Upper lobe of right lung (tissue), 1 donor: Measurements from ENCODE around the gene BAIAP2L2. TPM values are rescaled to one million over a fixed set of nuclear protein-coding genes. Genes with fewer than 3 reads are reported as not detected.

ENCODE experiments used
- ATAC-seq: fragments of 200-7000 bp; cut with Tn5 transposase; one replicate; pipeline ENCODE4 v1.9.1; 2020; ENCODE audit warnings: mild to moderate bottlenecking, moderate library complexity
- DNase-seq: peaks from one replicate; pipeline ENCODE4 v3.0.0-alpha.2; 2020
- H3K27ac ChIP-seq: fragments of 200-600 bp; one replicate; pipeline ENCODE4 v1.8.0; 2022
- H3K27me3 ChIP-seq: fragments of 200-600 bp; one replicate; pipeline ENCODE4 v1.8.0; 2022; ENCODE audit warnings: mild to moderate bottlenecking
- H3K36me3 ChIP-seq: fragments of 200-600 bp; one replicate; pipeline ENCODE4 v1.8.0; 2022
- H3K4me1 ChIP-seq: fragments of 200-600 bp; one replicate; pipeline ENCODE4 v1.8.0; 2022
- H3K4me3 ChIP-seq: fragments of 200-600 bp; one replicate; pipeline ENCODE4 v1.8.0; 2022; ENCODE audit warnings: mild to moderate bottlenecking
- H3K9me3 ChIP-seq: fragments of 200-600 bp; one replicate; pipeline ENCODE4 v1.8.0; 2022
- CTCF ChIP-seq: fragments of 200-600 bp; IDR thresholded peaks from one replicate; pipeline ENCODE4 v1.8.0; 2022; ENCODE audit warnings: antibody characterized with exemption
- intact Hi-C: fragments of 100-400 bp; cut with DNase I; formaldehyde crosslinking; loops from one replicate; pipeline ENCODE4 v1.11.0; 2022
- total RNA-seq: library from RNA; stranded (reverse); fragmentation: NEBNext Ultra II Directional; extraction: Animal tissue kit (Norgen Biotek cat#: 25700); gene quantifications from one replicate; pipeline ENCODE4 v1.2.1, GENCODE V29; 2021
- donor health status: DM: no; HTN: yes; CAD: no; lungs with severe emphysema.

The BAIAP2L2 gene
- total RNA-seq, 1 donor from 2014 or later: 0.29 TPM

- Histone ChIP-seq H3K4me3 (no peak overlapping the region), H3K27ac (no peak overlapping the region), H3K4me1 (no peaks in the 10 kb centered on the region), H3K36me3 (peaks cover 10% of the 10 kb centered on the region), H3K27me3 (no peaks in the 10 kb centered on the region), H3K9me3 (no peaks in the 10 kb centered on the region)
- intact Hi-C loops: no loop called here
- peak; percentile 38 for DNase-seq
- TF ChIP-seq CTCF: no peak
- ATAC-seq: no peak
Observed at GRCh38 chr22:38139901-38140300, 29.4 kb upstream of the BAIAP2L2 start.

GRCh38 chr22:38138961-38139360 lies 28.5 kb upstream of the BAIAP2L2 start:
- no peaks in the 10 kb centered on the region for H3K4me1 ChIP-seq
- no peak for TF ChIP-seq CTCF
- intact Hi-C loops: no loop called here
- ATAC-seq (no peak), DNase-seq (peak; percentile 32)
- H3K9me3 ChIP-seq: no peaks in the 10 kb centered on the region
- no peak overlapping the region for H3K4me3 ChIP-seq
- H3K36me3 ChIP-seq: peaks cover 10% of the 10 kb centered on the region
- H3K27ac ChIP-seq: no peak overlapping the region
- H3K27me3 ChIP-seq: no peaks in the 10 kb centered on the region

DNA sequence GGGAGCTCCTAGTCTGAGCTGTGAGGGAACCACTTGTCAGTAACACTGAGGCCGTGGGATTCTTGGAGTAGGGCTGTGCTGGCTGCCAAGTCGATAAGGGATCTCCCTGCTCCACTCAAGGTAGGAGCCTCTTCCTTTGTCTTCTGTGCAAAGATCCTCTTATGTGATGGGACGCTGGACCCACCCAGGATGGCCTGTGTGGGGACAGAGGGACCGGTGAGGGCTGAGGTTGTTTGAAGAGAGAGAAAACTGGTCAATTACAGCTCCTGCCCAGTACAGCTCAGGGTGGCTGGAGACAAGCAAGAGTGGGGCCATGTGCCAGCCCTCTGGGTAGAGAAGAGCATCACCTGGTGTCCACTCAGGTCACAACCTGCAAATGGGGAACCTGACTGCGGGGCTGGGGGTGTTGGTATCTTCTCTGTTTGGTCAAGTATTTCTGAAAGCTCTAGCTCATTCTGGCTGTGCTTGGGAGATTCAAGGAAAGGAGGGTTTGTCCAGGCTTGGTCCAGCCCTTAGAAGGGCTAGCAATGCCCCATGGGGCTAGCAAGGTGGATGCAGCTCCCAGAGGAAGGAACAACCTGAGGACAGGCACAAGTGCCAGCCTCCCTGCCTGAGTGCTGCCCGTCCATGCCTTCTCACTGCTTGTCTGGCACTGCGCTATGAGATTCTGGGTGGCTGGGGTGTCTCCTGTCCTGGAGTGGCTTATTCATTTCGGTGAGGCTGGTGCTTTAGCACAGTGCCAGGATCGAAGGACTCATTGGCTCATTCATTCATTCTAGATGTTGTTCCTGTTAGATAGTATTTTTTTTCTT lies 27.6 kb upstream of the BAIAP2L2 start:
- DNase-seq: peak; percentile 38
- TF ChIP-seq CTCF: no peak
- Histone ChIP-seq H3K4me3 (no peak overlapping the region), H3K4me1 (no peaks in the 10 kb centered on the region), H3K9me3 (no peaks in the 10 kb centered on the region), H3K36me3 (peaks cover 10% of the 10 kb centered on the region), H3K27me3 (no peaks in the 10 kb centered on the region), H3K27ac (no peak overlapping the region)
- intact Hi-C loops: no loop called here
- ATAC-seq: no peak

- intact Hi-C loops: no loop called here
- Histone ChIP-seq H3K4me3 (no peak overlapping the region), H3K27ac (no peak overlapping the region), H3K27me3 (no peaks in the 10 kb centered on the region), H3K4me1 (no peaks in the 10 kb centered on the region), H3K9me3 (no peaks in the 10 kb centered on the region), H3K36me3 (peaks cover 19% of the 10 kb centered on the region)
- DNase-seq (no peak), ATAC-seq (no peak)
- no peak for TF ChIP-seq CTCF
Observed at GRCh38 chr22:38136607-38137006, 26.1 kb upstream of the BAIAP2L2 start.

GRCh38 chr22:38135133-38135706 lies 24.7 kb upstream of the BAIAP2L2 start:
- DNase-seq (peak; percentile 46), ATAC-seq (no peak)
- TF ChIP-seq CTCF: no peak
- Histone ChIP-seq H3K27ac (no peak overlapping the region), H3K4me3 (no peak overlapping the region), H3K36me3 (peaks cover 19% of the 10 kb centered on the region), H3K4me1 (no peaks in the 10 kb centered on the region), H3K9me3 (no peaks in the 10 kb centered on the region), H3K27me3 (no peaks in the 10 kb centered on the region)
- intact Hi-C loops: no loop called here
